IPS DF 19.7 (cell line): ENCODE data around the gene EDN1.

Experiments
- DNase-seq: peaks from one replicate; pipeline ENCODE4 v3.0.0-alpha.2; 2013; ENCODE audit warnings: low read depth, low spot score

Gene EDN1

DNA sequence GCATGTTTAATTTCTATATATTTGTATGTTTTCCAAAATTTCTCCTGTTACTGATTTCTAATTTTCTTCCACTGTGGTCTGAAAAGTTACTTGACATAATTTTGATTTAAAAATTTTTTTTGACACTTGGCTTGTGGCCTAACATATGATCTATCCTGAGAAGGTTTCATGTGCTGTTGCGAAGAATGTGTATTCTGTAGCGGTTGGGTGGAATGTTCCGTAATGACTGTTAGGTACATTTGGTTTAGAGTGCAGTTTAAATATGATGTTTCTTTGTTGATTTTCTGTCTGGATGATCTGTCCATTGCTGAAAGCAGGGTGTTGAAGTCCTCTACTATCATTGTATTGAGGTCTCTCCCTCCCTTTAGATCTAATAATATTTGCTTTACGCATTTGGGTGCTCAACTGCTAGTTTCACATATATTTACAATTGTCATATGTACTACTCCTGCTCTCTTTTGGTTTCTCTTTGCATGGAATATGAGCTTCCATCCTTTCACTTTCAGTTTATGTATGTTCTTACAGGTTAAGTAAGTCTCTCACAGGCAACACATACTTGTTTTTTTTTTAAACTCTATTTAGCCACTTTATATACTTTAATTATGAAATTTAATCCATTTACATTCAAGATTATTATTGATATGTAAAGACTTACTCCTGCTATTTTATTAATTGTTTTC, 19.5 kb upstream of the EDN1 start:
- no peak for DNase-seq

GRCh38 chr6:12271594-12271993, 18.6 kb upstream of the EDN1 start:
- DNase-seq = no peak

DNA sequence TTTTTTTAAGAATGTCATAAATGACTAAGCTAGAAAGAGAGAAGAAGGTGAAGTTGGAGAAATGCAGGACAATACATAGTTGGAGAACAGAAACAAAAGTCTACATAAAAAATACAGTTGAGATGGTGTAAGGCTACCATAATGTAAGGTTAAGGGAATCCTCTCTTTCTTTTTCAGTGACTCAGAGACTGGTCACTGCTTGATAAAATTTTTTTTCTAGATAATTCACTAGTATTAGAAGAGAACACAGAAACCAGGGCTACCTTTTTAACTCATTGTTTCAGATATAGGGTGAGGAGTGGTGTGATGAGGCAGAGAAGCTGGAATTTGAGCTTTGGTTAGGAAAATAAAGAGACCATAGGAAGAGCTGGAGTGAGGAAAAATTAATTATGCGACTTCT, 18.2 kb upstream of the EDN1 start:
- no peak for DNase-seq

DNA sequence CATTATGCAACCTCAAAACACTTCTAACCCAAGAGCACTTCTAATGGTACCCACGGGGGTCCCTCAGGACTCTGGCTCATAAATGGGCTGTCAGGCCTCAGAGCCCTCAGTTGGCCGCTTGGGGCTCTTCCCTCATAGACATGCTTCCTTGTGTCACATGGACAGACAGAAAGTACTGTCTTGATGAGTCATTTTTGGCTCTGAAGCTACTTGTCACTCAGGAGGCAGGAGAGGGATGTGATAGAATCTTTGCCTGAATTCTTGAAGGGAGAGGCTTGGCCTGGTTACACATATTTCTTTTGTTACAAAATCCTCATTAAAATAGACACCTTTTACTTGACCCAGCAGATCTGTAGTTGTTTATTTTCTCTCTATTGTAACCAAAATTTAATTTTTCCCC, 15.1 kb upstream of the EDN1 start:
- DNase-seq = no peak

- no peak for DNase-seq
These were observed 13.2 kb upstream of the EDN1 start for GRCh38 chr6:12276930-12277315.

DNA sequence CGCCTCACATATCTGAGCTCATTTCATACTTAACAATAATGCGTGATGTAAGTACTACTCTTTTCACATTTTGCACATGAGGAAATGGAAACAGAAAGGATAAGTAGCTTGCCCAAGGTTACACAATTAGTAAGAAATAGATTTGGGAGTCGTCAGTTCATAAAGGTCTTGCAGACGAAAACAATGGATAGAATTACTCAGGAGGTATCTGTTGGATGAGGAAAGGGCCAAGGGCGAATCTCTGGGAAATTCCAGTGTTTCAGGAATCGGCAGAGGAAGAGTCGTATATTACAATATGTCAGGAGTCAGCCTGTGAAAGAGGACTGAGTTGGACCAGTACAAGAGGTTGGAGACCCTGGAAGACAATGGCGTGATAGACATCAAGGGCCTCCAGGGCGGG, 12.8 kb upstream of the EDN1 start:
- DNase-seq = no peak

DNA sequence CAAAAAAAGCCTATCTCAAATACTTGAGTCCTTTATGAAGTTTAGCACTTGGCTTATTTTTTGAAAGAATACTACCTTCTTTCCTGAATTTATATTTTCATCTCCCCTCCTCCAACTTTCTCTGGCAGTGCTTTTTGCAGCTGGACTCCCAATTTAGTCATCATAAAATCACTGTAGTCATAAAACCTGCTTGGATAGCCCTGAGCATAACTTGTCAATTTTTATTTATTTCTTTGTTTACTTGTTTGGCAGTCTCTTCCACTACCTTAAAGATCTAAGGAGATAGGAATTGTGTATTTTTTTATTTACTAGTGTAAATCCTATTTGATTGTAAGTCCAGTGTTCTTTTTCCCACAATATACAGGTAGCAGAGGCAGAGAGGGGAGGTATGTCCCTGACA, 11.2 kb upstream of the EDN1 start:
- DNase-seq = no peak

DNA sequence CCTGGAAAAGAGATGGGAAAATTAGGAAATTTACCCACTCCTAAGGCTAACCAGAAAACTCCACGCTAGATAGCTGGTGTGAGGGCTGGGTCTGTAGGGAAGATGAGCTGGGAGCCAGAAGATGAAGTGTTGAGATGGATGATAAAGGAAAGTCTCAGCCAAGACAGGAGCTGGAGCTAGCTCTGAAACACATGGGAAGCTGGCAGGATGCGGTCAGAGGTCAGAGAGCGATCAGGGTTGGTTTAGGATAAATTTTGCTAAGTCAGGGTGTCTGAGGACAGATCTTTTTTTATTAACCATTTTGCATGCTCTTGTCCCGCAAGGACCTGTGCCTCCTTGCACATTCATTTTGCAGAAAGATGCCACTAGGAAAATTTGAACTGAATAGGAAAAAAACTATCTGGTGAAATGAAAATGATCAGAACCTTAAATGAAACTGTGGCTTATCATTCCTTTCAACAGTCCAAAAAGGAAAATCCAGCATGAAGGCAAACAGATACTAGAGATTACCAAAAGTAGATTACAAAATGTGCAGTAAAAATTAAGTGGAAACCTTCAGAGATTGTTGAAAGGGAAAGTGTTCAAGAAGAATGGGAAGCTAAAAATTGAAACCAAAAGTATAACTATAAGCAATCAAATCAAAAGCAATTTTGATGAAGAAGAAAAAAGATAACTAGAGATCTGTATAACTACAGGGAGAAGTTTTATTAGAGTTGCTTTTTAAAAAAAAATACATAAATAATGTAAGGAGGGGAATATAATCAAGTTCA, 10.7 kb upstream of the EDN1 start:
- DNase-seq = no peak

GRCh38 chr6:12280458-12280857, 9.7 kb upstream of the EDN1 start:
- no peak for DNase-seq

GRCh38 chr6:12280902-12281301, 9.3 kb upstream of the EDN1 start:
- DNase-seq = no peak

- no peak for DNase-seq
These were observed 6.3 kb upstream of the EDN1 start for GRCh38 chr6:12283904-12284303.

DNA sequence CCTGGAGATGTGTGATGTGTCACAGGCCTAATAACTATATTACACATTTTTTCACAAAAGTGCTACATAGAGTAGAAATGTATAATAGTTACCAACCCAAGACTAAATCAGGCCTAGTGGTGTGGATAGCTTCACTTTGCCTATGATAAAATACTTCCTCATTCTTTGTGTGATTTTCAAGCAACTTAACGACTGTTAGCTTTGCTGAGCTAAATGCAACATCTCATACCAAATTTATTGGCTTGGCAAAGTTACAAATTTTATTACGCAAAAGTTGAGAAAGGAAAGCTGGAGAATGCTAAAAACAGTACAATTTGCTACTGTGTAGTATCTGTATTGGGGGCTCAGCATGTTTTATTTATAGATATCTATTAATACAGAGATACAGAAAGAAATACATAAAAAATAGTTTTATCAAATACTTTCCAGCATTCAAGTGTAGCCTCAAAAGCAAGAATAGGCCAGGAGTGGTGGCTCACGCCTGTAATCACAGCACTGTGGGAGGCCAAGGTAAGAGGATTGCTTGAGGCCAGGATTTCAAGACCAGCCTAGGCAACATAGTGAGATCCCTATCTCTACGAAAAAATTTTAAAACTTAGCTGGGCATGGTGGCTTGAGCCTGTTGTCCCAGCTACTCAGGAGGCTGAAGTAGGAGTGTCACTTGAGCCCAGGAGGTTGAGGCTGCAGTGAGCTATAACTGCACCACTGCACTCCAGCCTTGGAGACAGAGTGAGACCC, 3.6 kb upstream of the EDN1 start:
- no peak for DNase-seq

DNA sequence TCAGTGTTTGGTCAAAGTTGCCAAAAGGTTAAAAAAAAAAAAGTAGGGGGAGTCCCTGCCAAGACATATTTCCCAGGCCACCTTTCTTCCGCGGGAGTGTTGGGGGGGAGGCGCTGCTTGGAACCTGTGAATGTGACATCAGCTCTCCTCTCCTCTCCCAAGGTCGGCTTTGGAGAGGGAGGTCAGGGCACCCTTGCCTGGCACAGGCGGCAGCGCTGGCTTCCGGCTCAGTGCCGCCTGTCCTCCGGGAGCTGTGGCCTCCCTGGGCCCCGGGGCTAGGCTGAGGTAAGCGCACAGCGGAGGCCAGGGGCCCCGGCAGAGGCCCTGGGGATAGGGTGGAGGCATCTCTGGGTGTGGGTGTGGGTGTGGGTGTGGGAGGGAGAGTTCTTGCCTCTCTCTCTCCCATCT, 1.9 kb upstream of the EDN1 start:
- DNase-seq = no peak

GRCh38 chr6:12288914-12289313, 1.2 kb upstream of the EDN1 start:
- DNase-seq = no peak

DNA sequence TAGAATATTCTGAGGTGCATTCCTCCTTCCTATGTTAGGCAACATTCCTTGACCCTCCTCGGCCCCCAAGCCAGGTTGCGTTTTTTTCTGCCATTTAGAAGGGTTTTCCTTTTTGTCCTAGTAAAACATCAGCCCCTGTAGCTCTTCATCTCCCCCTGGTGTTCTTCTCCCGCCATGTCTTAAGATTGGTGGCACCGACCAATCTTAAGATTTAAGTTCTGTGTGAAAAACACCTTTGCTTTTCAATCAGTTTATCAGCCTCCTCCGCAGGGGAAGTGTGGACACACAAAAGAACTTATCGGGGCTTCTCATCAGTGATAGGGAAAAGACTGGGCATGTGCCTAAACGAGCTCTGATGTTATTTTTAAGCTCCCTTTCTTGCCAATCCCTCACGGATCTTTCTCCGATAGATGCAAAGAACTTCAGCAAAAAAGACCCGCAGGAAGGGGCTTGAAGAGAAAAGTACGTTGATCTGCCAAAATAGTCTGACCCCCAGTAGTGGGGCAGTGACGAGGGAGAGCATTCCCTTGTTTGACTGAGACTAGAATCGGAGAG, 719 bp upstream of the EDN1 start:
- no peak for DNase-seq

DNA sequence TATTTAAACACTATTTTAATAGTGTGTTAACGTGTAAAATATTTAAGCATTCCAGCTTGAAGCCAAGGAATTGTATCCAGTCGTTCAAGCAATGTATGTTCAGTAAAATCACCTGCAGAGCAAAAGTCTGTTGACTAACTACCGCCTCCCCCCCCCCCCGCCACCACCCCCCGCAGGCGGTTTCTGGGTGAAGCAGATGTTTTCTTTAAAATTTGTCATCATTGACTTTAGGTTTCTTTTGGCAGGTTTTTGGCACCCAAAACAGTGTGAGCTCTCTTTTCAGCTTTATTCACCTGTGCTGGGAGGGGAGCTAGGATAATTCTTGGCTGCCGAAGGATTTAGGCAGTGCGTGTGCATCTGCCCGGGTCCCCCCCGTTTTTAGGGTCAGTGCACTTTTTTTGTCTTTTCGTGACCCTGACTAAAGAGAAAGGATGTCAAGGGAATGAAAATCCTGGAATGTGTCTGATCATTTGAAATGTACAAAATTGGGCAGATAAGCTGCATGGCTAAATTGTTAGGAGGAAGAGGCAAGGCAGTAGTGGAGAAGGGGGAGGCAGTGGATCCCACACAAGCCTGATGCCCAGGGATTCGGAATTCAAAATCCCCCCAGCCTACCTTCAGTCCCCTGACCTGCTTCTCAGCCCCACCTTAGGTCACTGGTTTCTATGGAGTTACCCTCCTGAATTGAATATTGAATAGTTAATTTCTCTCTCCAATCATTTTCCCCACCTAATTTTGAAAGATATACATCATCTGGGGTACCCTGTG, 1.1 kb downstream of the EDN1 start:
- DNase-seq = no peak

GRCh38 chr6:12291839-12292604, 1.9 kb downstream of the EDN1 start:
- no peak for DNase-seq

- no peak for DNase-seq
These were observed 3.2 kb downstream of the EDN1 start for GRCh38 chr6:12293235-12293930.

- DNase-seq = no peak
These were observed 4.0 kb downstream of the EDN1 start for GRCh38 chr6:12293931-12294807.
